ENCODE results near the gene IL21R. TPM values are rescaled to one million over a fixed set of nuclear protein-coding genes. Genes with fewer than 3 reads are reported as not detected.
"Not testable (repeated sequence)": the region's sequence is repeated elsewhere in the genome, so short reads cannot be mapped to it uniquely, and the experiment has no call there.

Gene IL21R
- total RNA-seq, 1 donor from 2014 or later, result 167 TPM

DNA sequence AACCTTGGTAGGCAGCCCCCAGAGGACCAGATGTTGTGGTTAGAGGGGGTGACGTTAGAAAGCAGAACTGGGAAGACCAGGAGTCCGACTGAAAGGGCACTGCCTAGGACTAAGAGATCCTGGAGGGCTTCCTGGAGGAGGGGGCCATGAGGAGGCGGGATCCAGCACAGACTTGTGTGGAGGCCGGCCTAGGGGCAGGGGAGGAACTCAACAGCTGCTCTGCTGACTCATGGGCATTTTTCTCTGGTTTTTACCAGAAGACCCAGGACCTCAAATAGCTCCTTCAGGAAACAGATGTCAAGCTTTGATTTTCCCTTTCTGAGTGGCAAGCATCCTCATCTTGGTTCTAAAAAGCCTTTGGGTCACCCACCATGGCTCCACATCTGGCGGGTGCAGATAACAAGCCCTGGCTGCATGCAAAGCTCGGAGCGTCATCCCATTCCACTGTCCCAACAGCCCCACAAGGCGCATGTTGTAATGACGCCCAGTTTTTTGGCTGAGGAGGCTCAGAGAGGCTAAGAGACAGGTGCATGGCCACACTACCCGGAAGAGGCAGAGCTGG, 29.0 kb downstream of the IL21R start:
- TF ChIP-seq, protein P1, sequence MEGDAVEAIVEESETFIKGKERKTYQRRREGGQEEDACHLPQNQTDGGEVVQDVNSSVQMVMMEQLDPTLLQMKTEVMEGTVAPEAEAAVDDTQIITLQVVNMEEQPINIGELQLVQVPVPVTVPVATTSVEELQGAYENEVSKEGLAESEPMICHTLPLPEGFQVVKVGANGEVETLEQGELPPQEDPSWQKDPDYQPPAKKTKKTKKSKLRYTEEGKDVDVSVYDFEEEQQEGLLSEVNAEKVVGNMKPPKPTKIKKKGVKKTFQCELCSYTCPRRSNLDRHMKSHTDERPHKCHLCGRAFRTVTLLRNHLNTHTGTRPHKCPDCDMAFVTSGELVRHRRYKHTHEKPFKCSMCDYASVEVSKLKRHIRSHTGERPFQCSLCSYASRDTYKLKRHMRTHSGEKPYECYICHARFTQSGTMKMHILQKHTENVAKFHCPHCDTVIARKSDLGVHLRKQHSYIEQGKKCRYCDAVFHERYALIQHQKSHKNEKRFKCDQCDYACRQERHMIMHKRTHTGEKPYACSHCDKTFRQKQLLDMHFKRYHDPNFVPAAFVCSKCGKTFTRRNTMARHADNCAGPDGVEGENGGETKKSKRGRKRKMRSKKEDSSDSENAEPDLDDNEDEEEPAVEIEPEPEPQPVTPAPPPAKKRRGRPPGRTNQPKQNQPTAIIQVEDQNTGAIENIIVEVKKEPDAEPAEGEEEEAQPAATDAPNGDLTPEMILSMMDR (IDR thresholded peaks at IDR 0.05), result no peak
- POLR2A ChIA-PET, result interaction anchor here (0.6 to 11.7 kb wide), 14 partner anchors 9 to 199 kb away, joined by 3 to 360 read pairs (median 6); partner anchors contain the start of gene IL21R
- Mint-ChIP-seq H3K4me1 (peaks cover 73% of the 10 kb centered on the region), H3K9me3 (no peaks in the 10 kb centered on the region), H3K27ac (peak overlapping the region; percentile 85), H3K27me3 (no peaks in the 10 kb centered on the region), H3K36me3 (ENCODE audit: low read depth) (peaks cover 76% of the 10 kb centered on the region), H3K4me3 (peak overlapping the region; percentile 66)
- ATAC-seq (ENCODE audit: low read depth) (peak; percentile 49), DNase-seq (peak; percentile 53)
- intact Hi-C loops (cut with micrococcal nuclease), result loop anchor here (1.0 kb wide), 1 partner anchor 19 kb away; no protein-coding TSS in a partner anchor
- CTCF ChIA-PET, result interaction anchor here (0.6 to 1.1 kb wide), 2 partner anchors 21 to 26 kb away, joined by 3 read pairs; no protein-coding TSS in a partner anchor

DNA sequence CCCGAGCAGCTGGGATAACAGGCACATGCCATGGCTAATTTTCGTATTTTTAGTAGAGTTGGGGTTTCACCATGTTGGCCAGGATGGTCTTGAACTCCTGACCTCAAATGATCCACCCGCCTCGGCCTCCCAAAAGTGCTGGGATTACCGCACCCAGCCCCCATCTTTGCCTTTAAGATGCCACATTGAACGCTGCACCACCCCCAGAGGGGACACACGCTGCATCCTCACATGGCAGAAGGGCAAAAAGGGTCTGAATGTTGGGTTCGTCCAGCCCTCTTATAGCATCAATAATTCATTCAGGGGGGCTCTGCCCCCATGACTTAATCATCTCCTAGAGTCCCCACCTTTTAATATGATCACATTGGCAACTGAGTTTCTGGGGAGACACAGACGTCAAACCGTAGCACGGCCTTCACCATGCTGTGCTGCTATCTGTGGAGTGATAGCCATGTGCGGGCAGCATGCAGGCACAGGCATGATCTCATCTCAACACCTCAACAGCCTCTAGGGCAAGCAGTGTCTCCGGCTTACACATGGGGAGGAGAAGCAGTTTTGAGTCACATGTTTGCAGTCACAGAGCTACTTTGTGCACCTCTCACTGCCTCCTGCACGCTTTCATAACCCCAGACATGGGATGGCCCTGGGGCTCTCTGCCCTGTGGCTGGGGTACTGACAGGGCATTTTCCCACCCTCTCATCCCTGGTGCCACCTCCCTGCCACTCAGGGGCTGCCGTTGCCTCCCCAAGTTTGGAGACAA, 30.0 kb downstream of the IL21R start:
- H3K9me3 Mint-ChIP-seq, result no peaks in the 10 kb centered on the region
- intact Hi-C loops (cut with micrococcal nuclease), result loop anchor here (1.0 kb wide), 1 partner anchor 18 kb away; no protein-coding TSS in a partner anchor
- TF ChIP-seq, protein P1 (IDR thresholded peaks at IDR 0.05), result no peak
- peaks cover 77% of the 10 kb centered on the region for H3K36me3 Mint-ChIP-seq (ENCODE audit: low read depth)
- peak; percentile 23 for ATAC-seq (ENCODE audit: low read depth)
- DNase-seq, result peak; percentile 16
- ChIA-PET POLR2A (interaction anchor here (0.9 to 11.7 kb wide), 12 partner anchors 8 to 228 kb away, joined by 3 to 360 read pairs (median 10); partner anchors contain the start of genes IL21R and KDM8), CTCF (interaction anchor here (0.6 to 1.3 kb wide), 3 partner anchors 22 to 31 kb away, joined by 3 read pairs; no protein-coding TSS in a partner anchor)
- peak overlapping the region; percentile 85 for H3K27ac Mint-ChIP-seq
- H3K27me3 Mint-ChIP-seq, result no peaks in the 10 kb centered on the region
- peaks cover 64% of the 10 kb centered on the region for H3K4me1 Mint-ChIP-seq
- H3K4me3 Mint-ChIP-seq, result peak overlapping the region; percentile 66

GRCh38 chr16:27432558-27432957, 30.6 kb downstream of the IL21R start:
- no peaks in the 10 kb centered on the region for H3K9me3 Mint-ChIP-seq
- CTCF ChIA-PET, result interaction anchor here (0.6 to 1.3 kb wide), 3 partner anchors 22 to 65 kb away, joined by 3 read pairs; no protein-coding TSS in a partner anchor
- H3K36me3 Mint-ChIP-seq (ENCODE audit: low read depth), result peaks cover 77% of the 10 kb centered on the region
- H3K4me1 Mint-ChIP-seq, result peaks cover 58% of the 10 kb centered on the region
- POLR2A ChIA-PET, result interaction anchor here (0.9 to 11.7 kb wide), 7 partner anchors 9 to 229 kb away, joined by 3 to 360 read pairs (median 14); partner anchors contain the start of genes IL21R and KDM8
- ATAC-seq (ENCODE audit: low read depth) (no peak), DNase-seq (peak; percentile 13)
- intact Hi-C loops (cut with micrococcal nuclease), result no loop called here
- TF ChIP-seq, protein P1 (IDR thresholded peaks at IDR 0.05), result no peak
- peak overlapping the region; percentile 85 for H3K27ac Mint-ChIP-seq
- H3K4me3 Mint-ChIP-seq, result peak overlapping the region; percentile 62
- H3K27me3 Mint-ChIP-seq, result no peaks in the 10 kb centered on the region

- CTCF ChIA-PET, result interaction anchor here (1.3 kb wide), 2 partner anchors 32 to 65 kb away, joined by 3 read pairs; no protein-coding TSS in a partner anchor
- Mint-ChIP-seq H3K4me1 (peaks cover 57% of the 10 kb centered on the region), H3K36me3 (ENCODE audit: low read depth) (peaks cover 82% of the 10 kb centered on the region), H3K27ac (peak overlapping the region; percentile 85), H3K4me3 (peak overlapping the region; percentile 62)
- ATAC-seq (ENCODE audit: low read depth); H3K9me3 Mint-ChIP-seq; H3K27me3 Mint-ChIP-seq; intact Hi-C loops (cut with micrococcal nuclease): not testable (repeated sequence)
- POLR2A ChIA-PET, result interaction anchor here (1.3 to 11.7 kb wide), 4 partner anchors 13 to 199 kb away, joined by 3 to 360 read pairs (median 53); partner anchors contain the start of gene IL21R
- peak; percentile 13 for DNase-seq
Observed at GRCh38 chr16:27433191-27433590, 31.2 kb downstream of the IL21R start.

DNA sequence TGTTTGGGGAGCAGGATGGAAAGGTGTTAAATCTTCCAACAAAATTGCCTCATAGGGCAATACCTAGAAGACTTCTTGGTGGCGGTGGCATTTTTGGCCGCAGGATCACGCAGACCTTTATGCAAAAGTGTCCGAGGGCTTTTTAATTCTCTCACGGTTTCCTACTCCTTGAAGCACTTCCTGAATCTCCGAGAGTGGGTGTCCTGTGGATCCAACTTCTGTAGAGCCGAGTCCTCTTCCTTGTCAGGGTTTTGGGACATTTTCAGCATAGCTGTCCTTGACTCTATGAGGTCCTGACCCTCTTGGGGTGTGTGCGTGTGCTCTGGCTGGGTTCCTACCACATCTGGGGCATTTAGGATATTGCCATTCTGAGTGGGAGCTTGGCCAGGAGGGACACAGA, 31.7 kb downstream of the IL21R start:
- Mint-ChIP-seq H3K27ac (peak overlapping the region; percentile 59), H3K27me3 (no peaks in the 10 kb centered on the region), H3K4me3 (no peak overlapping the region), H3K36me3 (ENCODE audit: low read depth) (peaks cover 87% of the 10 kb centered on the region), H3K4me1 (peaks cover 53% of the 10 kb centered on the region), H3K9me3 (no peaks in the 10 kb centered on the region)
- intact Hi-C loops (cut with micrococcal nuclease), result no loop called here
- ATAC-seq (ENCODE audit: low read depth) (no peak), DNase-seq (no peak)
- ChIA-PET CTCF (interaction anchor here (1.3 kb wide), 1 partner anchor 66 kb away, joined by 3 read pairs; no protein-coding TSS in a partner anchor), POLR2A (interaction anchor here (1.3 to 11.7 kb wide), 4 partner anchors 13 to 199 kb away, joined by 3 to 360 read pairs (median 53); partner anchors contain the start of gene IL21R)
- TF ChIP-seq, protein P1 (IDR thresholded peaks at IDR 0.05), result no peak
